NCI-H1105 treated with DMSO at 0.1 percent for 48 hours (cell line): Measurements from ENCODE around the gene RAB26.
A peak's percentile ranks its signal among the peaks of the same experiment; 100 is the strongest.

Experiments
- DNase-seq: peaks from one replicate; lab custom pipeline; 2025; lab: John Stamatoyannopoulos, UW

Gene RAB26

DNA sequence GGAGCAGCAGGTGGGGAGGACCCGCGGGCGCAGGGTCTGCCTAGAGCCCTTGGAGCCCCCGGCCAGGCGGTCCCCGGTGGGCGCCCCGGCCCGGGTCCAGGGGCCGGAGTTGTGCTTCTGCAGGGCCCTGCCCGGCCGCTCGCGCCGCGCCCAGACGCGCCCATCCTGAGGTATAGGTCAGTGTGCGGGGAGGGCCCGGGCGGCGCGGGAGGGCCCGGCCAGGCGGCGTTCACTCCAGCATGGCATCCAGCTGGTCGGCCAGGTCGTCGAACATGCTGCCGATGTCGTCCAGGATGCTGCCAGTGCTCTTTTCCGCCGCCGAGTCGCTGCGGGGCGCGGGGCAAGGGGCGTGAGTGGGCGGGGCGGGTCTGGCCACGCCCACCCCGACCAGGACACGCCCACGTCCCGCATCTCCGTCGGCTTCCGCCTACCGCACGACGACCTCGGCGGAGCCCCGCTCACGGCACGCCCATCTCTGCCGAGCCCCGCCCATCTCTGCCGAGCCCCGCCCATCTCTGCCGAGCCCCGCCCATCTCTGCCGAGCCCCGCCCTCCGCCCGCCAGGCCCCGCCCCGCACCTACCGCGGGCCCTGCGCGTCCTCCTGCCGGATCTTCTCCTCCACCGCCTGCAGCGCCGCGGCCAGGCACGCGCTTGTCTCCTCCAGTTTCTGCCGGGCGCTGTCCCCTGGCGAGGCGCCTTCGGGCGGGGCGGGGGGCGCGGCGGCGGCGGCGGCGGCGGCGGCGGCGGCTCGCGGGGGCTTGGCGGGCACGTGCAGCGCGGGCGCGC lies 30.1 kb downstream of the RAB26 start:
- DNase-seq = no peak

- no peak for DNase-seq
These were observed 30.7 kb downstream of the RAB26 start for GRCh38 chr16:2179107-2179501.

- no peak for DNase-seq
These were observed 31.2 kb downstream of the RAB26 start for GRCh38 chr16:2179576-2179975.

- DNase-seq = no peak
These were observed 32.0 kb downstream of the RAB26 start for GRCh38 chr16:2180461-2180860.

GRCh38 chr16:2180962-2181923 lies 32.8 kb downstream of the RAB26 start:
- no peak for DNase-seq

DNA sequence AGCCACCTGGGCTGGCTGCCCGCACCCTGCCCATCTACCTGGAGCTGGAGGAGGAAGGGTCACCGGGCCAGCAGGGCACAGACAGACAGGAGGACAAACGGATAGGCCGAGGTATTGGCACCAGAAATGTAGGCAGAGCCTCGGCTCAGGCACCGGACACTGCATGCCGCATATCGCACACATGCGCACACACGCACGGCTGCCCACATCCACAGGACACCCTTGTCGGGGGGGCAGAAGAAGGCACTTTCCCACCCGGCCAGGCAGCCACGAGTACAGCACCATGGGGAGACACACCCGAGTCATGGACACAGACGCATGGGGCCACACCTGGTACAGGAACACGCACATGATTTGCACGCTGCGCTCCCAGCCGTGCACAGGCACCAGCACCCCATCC lies 33.5 kb downstream of the RAB26 start:
- no peak for DNase-seq

DNA sequence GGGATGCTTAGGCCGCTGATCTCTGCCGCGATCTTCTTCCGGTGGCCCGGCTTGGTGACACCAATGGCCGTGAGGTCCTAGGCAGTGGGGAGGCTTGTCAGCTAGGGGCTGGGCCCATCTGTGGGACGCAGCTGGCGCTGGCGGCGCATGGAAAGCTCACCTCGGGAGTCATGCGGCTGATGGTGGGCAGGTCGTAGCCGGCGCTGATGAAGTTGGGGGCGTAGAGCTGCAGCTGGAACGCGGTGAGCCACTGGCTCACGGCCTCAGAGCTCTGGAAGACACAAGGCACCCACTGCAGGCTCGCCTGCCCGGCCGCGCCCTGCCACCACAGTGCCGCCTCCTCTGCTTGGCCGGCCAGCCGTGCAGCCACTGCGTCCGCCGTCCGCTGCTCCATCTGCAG lies 35.2 kb downstream of the RAB26 start:
- DNase-seq = no peak

DNA sequence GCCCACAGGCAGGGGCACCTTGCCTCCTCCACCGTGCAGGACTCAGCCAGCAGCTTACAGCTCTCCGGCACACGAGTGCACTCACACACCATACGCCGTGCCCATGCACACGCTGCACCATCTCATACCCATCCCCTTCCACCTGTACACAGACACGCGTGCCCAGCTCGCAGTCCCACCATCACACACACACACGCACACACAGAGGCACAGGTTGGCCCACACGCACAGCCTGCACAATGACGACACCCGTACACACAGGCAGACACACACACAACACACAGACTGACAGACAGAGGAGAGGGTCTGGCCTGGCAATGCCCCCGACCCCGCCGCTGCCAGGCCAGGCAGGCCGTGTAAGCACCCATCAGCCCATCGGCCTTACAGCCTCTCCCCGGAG lies 35.9 kb downstream of the RAB26 start:
- no peak for DNase-seq

- DNase-seq = no peak
These were observed 36.5 kb downstream of the RAB26 start for GRCh38 chr16:2184962-2185361.

DNA sequence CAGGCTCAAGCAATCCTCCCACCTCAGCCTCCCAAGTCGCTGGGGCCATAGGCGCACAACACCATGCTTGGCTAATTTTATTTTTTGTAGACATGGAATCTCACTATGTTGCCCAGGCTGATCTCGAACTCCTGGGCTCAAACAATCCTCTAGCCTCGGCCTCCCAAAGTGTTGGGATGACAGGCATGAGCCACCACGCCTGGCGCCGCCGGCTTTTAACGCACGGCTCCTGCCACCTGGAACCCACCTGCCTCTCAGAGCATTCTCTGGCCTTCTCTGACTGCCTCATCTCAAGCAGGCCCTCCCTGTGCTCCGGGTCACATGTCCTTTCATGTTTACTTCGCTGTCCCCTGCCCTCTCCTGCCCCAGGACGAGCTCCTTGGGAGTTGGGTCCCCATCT lies 37.6 kb downstream of the RAB26 start:
- DNase-seq = no peak

GRCh38 chr16:2186505-2186904 lies 38.1 kb downstream of the RAB26 start:
- no peak for DNase-seq

DNA sequence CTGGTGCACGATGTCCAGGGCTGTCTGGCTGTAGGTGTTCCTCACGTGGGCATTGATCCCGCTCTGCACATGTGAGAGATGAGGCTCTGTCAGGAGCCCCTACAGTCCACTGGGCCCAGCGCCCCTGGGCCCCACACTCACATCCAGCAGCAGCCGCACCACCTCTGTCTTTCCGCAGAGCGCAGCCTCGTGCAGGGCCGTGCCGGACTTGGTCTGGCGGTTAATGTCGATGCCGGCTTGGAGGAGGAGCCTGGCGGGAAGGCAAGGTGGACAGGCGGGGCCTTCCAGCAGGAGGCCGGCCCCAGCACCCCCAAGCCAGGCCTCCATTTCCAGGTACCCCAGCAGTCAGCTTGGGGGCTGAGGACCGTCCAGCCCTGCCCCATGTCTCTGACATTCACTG lies 38.8 kb downstream of the RAB26 start:
- no peak for DNase-seq

DNA sequence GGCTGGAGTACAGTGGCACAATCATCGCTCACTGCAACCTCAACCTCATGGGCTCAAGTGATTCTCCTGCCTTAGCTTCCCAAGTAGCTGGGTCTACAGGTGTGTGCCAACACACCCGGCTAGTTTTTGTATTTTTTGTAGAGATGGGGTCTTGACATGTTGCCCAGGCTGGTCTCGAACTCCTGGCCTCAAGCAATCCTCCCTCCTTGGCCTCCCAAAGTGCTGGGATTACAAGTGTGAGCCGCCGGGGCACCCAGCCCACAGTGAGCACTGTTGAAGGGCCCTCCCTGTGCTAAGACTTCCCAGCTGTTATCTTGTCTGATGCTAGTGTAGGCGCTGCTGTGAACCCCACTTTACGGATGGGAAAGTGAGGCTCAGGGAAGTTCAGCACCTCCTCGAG lies 40.0 kb downstream of the RAB26 start:
- no peak for DNase-seq

GRCh38 chr16:2189252-2189893 lies 40.9 kb downstream of the RAB26 start:
- DNase-seq = no peak

- DNase-seq = no peak
These were observed 41.7 kb downstream of the RAB26 start for GRCh38 chr16:2190002-2190658.

- no peak for DNase-seq
These were observed 42.4 kb downstream of the RAB26 start for GRCh38 chr16:2190659-2191445.

- DNase-seq = no peak
These were observed 43.0 kb downstream of the RAB26 start for GRCh38 chr16:2191446-2191706.

GRCh38 chr16:2194166-2194834 lies 45.9 kb downstream of the RAB26 start:
- no peak for DNase-seq

GRCh38 chr16:2194852-2195321 lies 46.5 kb downstream of the RAB26 start:
- peak; percentile 41 for DNase-seq

DNA sequence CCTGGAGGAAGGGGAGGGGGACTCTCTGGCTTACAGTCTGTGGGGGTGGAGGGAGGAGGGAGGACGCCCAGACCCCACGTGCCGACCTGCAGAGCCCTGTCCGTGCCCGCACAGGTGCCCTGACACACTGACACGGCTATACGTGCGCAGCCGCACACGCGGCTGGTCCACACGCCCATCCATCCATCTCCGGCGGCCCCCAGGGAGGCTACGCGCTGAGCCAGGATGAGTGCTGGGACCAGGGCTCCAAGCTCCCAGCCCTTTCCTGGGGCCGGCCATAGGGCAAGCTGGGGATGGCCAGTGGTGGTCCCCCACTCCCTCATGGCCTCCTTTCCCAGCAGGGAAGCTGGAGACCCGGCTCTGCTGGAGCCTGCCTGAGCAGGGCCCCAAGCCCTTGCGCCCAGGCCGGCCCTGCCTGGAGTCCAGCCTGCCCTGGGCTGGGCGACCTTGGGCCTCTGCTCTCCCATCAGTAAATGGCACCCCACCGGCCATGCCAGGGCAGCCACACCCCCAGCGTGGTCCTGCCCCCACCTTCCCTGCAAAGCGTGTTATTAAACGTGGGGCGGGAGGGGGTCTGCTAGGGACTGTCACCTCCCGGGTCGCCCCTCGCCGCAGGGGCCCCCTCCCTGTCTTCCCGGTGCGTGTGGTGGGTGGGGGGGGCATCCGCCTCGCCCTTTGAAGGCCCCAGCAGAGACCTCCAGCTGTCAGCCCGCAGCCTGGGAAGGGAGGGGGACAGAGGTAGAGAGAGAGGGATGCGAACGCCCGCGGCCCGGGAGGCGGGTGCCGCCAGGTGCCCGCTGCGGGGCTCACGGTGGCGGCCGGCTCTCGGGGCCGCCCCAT lies 47.1 kb downstream of the RAB26 start:
- no peak for DNase-seq
